Measurements from ENCODE around the gene CRYZ.

The CRYZ gene

DNA sequence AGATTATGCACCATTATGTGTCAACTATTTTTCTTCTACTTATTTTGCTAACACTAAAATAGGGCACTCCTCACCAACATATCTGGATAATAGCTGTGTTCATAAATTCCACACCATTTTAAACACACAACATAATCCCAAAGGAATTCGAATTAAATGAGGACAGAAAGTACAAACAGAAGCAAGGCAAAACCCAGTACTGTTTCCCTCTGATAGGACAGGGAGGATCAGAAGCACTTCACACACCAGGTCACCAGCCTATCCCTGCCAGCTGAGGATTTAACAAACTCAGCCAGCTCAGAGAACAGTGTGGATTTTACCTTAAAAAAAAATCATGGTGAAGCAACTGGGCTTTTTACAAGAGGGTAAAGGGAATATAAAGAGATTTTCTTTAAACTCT, 20.0 kb downstream of the CRYZ start:
- no peak overlapping the region for H3K4me3 Mint-ChIP-seq
- ATAC-seq = no peak
- no peaks in the 10 kb centered on the region for H3K27me3 Mint-ChIP-seq

DNA sequence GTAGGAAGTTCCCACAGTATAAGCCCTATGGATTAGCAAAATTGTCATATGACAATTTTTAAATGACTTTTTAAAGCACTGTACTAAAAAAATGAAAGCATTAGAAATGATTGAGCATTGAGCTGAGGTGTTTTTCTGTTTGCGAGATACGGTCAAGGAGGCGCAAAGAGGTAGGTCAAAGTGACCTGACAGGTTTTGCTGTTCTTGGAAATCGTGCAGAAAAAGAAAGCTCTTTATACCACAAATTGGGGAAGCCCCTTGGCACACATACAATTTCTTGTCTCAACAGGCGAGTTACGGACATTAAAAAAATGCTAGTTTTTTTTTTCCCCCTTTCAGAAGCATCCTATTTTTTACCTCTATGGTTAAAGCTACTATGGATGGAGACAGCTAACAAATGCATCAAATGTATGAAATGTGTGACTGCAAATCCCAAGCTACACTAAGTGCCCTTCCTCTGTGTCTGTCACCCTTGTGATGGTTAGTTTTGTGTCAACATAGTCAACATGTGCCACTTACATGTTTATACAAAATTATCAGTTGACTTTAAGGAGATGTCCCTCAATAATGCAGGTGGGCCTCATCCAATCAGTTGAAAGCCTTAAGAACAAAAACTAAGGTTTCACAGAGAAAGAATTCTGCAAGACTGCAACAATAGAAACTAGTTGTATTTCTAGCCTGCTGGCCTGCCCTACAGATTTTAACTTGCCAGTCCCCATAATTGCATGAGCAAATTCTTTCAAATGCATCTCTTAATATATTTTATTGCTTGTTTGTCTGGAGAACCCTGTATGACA, 29.3 kb downstream of the CRYZ start:
- no peaks in the 10 kb centered on the region for H3K27me3 Mint-ChIP-seq
- H3K9me3 Mint-ChIP-seq = no peaks in the 10 kb centered on the region
- DNase-seq (no peak), ATAC-seq (no peak)
- no peaks in the 10 kb centered on the region for H3K4me1 Mint-ChIP-seq
- no peak overlapping the region for H3K27ac Mint-ChIP-seq
- H3K4me3 Mint-ChIP-seq = no peak overlapping the region

More for the DNA sequence above, 20.0 kb downstream of the CRYZ start:
- Mint-ChIP-seq H3K27ac (no peak overlapping the region), H3K4me1 (no peaks in the 10 kb centered on the region), H3K9me3 (no peaks in the 10 kb centered on the region)
- DNase-seq = no peak

DNA sequence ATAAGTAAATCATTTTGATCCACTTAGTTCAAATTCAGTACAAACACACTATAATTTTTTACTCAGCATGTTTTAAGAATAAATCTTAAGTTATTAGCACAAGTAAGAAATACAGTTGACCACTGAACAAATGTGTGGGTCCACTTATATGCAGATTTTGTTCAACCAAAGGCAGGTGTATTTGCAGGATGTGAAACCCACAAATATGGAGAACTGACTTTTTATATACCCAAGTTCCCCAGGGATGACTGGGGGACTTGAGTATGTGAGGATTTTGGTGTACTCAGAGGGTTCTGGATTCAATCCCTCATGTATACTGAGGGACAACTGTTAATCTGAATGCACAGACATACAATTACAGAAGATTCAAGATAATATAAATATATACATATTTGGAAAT, 33.5 kb downstream of the CRYZ start:
- Mint-ChIP-seq H3K27ac (no peak overlapping the region), H3K9me3 (no peaks in the 10 kb centered on the region), H3K4me3 (no peak overlapping the region), H3K27me3 (no peaks in the 10 kb centered on the region), H3K4me1 (no peaks in the 10 kb centered on the region)
- DNase-seq (no peak), ATAC-seq (no peak)

DNA sequence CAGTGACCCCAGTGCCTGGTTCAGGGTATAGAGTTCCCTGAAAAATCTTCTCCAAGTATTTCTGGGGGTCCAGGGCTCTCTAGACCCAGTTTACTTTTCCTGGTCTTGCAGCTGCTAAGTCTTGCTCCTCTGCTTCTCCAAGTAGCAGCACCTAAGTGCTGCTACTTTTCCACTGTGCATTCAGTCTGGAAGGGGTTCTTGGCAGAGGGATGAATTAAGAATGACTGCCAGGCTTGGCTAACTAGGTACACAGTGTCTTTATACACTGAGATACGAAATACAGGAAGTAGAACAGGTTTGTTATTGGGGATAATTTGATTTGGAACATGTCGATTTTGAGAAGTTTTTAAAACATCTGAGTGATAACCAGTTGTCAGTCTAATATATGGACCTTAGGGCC, 35.0 kb downstream of the CRYZ start:
- no peak overlapping the region for H3K4me3 Mint-ChIP-seq
- H3K4me1 Mint-ChIP-seq = no peaks in the 10 kb centered on the region
- DNase-seq (no peak), ATAC-seq (no peak)
- no peaks in the 10 kb centered on the region for H3K9me3 Mint-ChIP-seq
- no peaks in the 10 kb centered on the region for H3K27me3 Mint-ChIP-seq
- no peak overlapping the region for H3K27ac Mint-ChIP-seq

DNA sequence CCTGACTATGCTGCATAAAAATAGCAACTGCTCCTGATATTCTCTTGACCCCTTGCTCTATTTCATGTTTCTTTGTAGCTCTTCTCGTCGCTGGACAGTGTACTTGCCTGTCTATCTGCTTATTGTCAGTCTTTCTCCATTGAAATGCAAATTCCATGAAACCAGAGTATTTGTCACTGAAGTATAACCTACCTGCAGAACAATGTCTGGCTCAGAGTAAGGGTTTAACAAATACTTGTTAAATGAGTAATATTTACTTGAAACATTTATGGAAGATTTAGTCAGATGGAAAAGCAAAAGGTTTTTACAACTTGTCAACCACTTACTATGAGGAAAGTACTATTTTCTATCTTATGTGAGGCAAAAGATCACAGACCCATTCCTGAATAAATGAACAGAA, 39.4 kb downstream of the CRYZ start:
- Mint-ChIP-seq H3K27me3 (peaks cover 9% of the 10 kb centered on the region), H3K4me1 (no peaks in the 10 kb centered on the region), H3K4me3 (no peak overlapping the region), H3K27ac (no peak overlapping the region), H3K9me3 (no peaks in the 10 kb centered on the region)
- no peak for DNase-seq
- ATAC-seq = no peak

DNA sequence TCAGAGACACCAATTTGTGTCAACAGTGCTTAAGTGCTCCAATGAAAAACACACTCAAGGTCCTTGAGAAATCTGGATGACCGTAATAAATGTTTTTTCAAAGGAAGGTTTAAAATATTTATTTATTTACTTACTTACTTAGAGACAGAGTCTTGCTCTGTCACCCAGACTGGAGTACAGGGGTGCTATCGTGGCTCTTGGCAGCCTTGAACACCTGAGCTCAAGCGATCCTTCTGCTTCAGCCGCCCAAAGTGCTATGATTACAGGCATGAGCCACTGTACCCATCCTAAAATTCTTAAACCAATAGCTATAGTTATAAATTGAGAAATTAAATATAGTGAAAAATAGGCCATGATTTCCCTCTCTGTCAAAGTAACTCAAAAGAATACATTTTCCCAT, 41.9 kb downstream of the CRYZ start:
- Mint-ChIP-seq H3K4me1 (no peaks in the 10 kb centered on the region), H3K4me3 (no peak overlapping the region), H3K27ac (no peak overlapping the region), H3K9me3 (no peaks in the 10 kb centered on the region), H3K27me3 (peaks cover 13% of the 10 kb centered on the region)
- DNase-seq (no peak), ATAC-seq (no peak)

DNA sequence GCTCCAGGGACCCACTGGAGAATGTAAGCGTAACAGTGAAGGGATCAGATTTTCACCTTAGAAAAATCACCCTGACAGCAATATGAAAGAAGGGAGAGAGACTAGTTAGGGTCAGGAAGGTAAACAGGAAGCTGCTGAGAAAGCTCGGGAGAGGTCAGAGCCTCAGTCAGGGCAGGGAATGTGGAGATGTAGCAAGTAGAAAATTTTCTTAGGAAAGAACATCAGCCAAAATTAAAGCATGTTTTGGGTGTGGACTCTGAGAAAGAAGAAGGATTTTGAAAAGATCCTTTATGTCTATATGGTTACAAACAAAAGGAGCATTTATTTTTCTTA, 42.5 kb downstream of the CRYZ start:
- ATAC-seq = no peak
- Mint-ChIP-seq H3K4me3 (no peak overlapping the region), H3K27ac (peak overlapping the region in 1 of 2 donors; percentile 66), H3K9me3 (no peaks in the 10 kb centered on the region), H3K4me1 (no peaks in the 10 kb centered on the region), H3K27me3 (peaks cover 19% of the 10 kb centered on the region)
- DNase-seq = no peak

DNA sequence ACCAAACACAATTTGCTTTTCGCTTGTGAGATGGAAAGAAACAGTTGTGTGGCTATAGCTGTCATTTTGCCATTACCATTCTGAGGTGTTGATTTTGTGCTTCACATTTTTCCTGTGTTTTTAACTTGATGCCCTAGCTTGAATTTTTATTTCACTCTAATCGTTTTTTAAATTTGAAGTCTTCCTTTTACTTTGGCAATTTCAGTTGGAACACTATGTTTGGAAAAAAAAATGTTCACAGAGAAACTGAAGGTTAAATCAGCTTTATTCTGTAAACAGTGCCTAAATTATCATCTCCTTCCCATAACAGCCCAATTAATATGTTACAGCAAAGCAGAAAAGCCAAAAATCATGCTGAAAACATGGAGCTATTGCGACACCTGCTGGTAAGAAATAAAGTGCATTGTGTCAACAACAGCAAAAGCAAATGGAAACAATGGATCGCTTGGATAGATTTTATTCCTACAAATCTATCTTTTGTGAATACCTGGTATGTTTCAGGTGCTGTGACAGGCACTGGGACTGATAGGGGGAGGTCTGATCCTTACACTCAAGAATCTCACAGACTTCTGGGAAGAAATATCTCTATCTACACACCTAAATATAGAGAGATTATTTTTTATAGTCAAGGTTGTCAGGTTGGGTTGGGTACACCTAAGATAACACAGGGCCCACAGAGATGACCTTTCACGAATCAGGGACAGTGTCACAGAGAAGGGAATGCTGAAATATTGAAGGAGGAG, 43.1 kb downstream of the CRYZ start:
- no peak overlapping the region for H3K4me3 Mint-ChIP-seq
- H3K27me3 Mint-ChIP-seq = peaks cover 22% of the 10 kb centered on the region
- no peaks in the 10 kb centered on the region for H3K4me1 Mint-ChIP-seq
- H3K9me3 Mint-ChIP-seq = no peaks in the 10 kb centered on the region
- ATAC-seq (no peak), DNase-seq (peak; percentile 22 to 42)
- peak overlapping the region in 1 of 2 donors; percentile 66 for H3K27ac Mint-ChIP-seq

DNA sequence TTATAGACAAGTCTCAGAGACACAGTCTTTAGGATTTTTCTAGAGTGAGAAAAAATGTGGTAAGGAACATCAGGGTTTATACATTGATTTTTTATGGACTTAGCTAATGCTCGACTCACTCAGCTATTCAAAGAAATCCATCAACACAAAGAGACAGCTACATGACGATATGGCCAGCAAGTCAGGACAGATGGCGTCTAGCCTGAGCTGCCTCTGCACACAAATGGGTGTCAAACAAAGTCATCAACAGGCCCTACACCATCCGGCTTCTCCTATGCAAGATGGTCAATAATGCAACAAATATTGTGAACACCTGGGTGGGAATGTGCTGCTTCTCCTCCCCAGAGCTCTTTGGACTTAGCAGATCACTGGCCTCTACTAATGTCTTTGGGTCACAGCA, 45.9 kb downstream of the CRYZ start:
- DNase-seq (no peak), ATAC-seq (no peak)
- no peaks in the 10 kb centered on the region for H3K4me1 Mint-ChIP-seq
- H3K27me3 Mint-ChIP-seq = peaks cover 22% of the 10 kb centered on the region
- no peaks in the 10 kb centered on the region for H3K9me3 Mint-ChIP-seq
- H3K27ac Mint-ChIP-seq = no peak overlapping the region
- no peak overlapping the region for H3K4me3 Mint-ChIP-seq

DNA sequence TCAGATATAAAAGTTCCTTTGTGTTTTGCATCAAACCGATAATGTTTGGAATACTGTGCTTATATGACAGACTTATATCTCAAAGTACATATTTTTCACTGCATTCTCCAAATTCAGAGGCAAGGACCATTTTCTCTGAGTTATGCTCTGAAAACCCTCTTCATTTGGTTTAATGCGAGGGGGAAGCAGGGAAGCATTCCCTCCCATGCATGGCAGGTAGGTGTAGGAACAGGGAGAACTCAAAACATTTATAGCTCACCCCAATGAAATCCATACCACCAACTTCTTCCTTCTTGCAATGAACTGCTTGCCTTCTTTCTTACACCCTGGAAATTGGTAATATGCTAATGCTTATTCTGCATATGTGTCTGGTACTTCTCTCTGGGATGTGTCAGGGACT, 48.5 kb downstream of the CRYZ start:
- H3K27ac Mint-ChIP-seq = no peak overlapping the region
- peaks cover 13% of the 10 kb centered on the region for H3K27me3 Mint-ChIP-seq
- ATAC-seq (no peak), DNase-seq (no peak)
- H3K4me1 Mint-ChIP-seq = no peaks in the 10 kb centered on the region
- no peaks in the 10 kb centered on the region for H3K9me3 Mint-ChIP-seq
- no peak overlapping the region for H3K4me3 Mint-ChIP-seq

DNA sequence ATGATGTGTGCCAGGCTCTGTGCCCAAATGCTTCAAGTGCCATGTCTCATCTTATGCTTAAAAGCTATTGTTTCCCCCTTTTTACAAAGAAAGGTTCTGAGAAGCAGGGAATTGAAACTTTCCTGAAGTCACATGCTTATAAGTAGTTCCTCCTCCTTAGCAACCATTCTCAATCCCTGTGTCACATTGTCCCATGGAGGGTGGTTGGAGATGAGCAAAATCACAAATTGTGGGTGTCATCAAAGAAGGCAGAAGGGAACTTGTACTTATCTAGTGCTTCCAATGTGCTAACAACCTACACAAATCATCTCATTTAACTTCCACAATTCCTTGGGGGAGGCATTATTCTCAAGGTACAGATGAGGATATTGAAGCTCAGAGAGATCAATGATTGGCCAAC, 49.2 kb downstream of the CRYZ start:
- no peak for DNase-seq
- Mint-ChIP-seq H3K4me3 (no peak overlapping the region), H3K27ac (no peak overlapping the region), H3K4me1 (no peaks in the 10 kb centered on the region), H3K27me3 (peaks cover 12% of the 10 kb centered on the region), H3K9me3 (no peaks in the 10 kb centered on the region)
- ATAC-seq = no peak

DNA sequence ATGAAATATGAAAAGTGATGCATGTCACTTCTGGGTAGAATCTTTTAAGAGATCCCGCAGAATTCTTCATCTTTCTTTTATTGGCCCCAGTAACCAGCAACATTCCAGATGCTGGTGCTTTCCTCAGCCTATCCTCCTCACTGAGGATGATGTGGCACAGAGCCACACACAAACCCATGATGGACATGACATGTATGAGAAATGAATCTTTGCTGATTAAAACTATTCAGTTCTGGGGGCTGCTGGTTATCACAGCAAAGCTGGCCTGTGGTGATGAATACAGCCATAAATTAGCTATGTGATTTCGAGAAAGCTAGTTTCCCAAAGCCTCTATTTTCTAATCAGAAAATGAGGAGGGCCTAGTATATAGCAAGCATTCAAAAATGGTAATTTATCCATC, 51.0 kb downstream of the CRYZ start:
- Mint-ChIP-seq H3K27me3 (peaks cover 12% of the 10 kb centered on the region), H3K4me3 (no peak overlapping the region), H3K4me1 (no peaks in the 10 kb centered on the region), H3K27ac (no peak overlapping the region), H3K9me3 (no peaks in the 10 kb centered on the region)
- DNase-seq (no peak), ATAC-seq (no peak)

DNA sequence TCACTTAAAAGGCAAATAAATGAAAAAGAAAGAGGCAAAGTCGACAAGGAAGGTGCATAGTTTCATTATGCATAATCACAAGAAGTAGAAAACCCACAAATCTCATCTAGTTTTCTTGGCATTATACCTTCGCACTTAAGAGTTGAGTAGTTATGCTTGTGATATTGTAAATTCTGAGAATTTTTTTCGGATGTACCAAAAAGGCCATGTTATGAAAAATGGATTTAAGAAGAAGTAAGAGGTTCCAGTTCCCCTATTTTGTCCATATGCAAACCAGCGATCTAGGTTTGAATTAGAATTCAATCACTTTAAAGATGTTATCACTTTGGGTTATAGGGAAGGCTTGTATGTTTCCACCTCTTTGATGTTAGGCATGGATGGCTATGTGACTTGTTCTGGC, 51.4 kb downstream of the CRYZ start:
- ATAC-seq = no peak
- no peaks in the 10 kb centered on the region for H3K4me1 Mint-ChIP-seq
- DNase-seq = no peak
- peaks cover 12% of the 10 kb centered on the region for H3K27me3 Mint-ChIP-seq
- H3K9me3 Mint-ChIP-seq = no peaks in the 10 kb centered on the region
- H3K4me3 Mint-ChIP-seq = no peak overlapping the region
- H3K27ac Mint-ChIP-seq = no peak overlapping the region

DNA sequence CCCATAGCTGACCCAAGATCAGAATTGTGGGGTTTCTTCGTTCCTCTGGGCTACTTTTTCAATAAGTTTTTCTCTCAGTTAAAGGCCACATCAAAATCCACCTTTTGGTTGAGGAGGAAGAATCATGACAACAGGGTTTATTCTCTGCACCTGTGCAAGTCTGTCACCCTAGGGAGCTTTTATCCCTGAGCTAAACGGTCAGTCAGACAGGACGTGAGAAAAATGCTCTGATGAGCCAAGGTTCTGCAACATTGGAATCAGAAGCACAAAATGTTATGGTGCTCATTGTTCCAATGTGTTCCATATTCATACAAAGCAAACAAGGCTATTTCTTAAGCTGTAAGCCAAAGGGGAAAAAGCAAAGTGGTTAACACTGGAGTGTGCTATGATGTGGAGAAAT, 51.8 kb downstream of the CRYZ start:
- peaks cover 9% of the 10 kb centered on the region for H3K27me3 Mint-ChIP-seq
- no peak overlapping the region for H3K27ac Mint-ChIP-seq
- H3K4me3 Mint-ChIP-seq = no peak overlapping the region
- ATAC-seq = no peak
- DNase-seq = no peak
- no peaks in the 10 kb centered on the region for H3K4me1 Mint-ChIP-seq
- H3K9me3 Mint-ChIP-seq = no peaks in the 10 kb centered on the region

DNA sequence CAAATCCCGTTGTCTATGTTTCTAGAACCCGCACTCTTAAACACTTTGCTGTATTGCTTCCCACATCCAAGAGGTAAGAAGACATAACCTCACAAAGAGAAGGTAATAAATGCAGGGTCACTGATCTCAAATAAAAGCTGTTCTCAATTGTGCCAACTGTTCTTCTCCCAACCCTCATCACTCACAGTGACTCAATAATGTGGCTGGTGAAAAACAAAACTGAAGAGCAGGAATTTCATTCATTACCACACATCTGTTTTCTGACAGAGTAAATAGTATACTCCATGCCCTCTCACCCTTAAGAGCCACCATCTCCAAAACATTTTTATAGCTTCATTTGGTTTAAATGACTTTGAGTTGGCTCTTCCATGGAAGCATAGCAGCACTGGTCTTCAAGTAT, 53.0 kb downstream of the CRYZ start:
- Mint-ChIP-seq H3K4me1 (no peaks in the 10 kb centered on the region), H3K27me3 (peaks cover 11% of the 10 kb centered on the region), H3K27ac (no peak overlapping the region), H3K9me3 (no peaks in the 10 kb centered on the region), H3K4me3 (no peak overlapping the region)
- ATAC-seq (no peak), DNase-seq (no peak)

DNA sequence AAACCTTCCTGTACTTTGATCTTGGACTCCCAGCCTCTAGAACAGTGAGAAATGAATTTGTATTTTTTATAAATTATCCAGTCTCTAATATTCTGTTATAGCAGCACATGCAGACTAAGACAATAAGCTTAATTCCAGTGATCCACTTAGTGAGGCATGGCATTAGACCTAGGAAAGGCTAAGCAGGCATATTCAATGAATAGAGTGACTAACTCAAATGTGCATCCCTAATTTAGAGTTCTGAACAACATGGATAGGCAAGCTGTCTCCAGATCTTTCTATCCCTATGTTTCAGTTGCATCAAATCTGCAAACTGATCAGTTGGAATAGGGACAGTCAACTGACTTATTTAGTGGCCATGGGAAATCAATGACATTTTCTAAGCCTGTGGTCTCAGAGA, 54.9 kb downstream of the CRYZ start:
- Mint-ChIP-seq H3K27ac (no peak overlapping the region), H3K4me1 (peaks cover 7% of the 10 kb centered on the region), H3K9me3 (no peaks in the 10 kb centered on the region), H3K4me3 (no peak overlapping the region), H3K27me3 (peaks cover 30% of the 10 kb centered on the region)
- DNase-seq (no peak), ATAC-seq (no peak)
